Activated gamma-delta T cell (primary cell): ENCODE measurements around the gene GADD45A.

Experiments used
- DNase-seq: peaks from one replicate; lab custom pipeline; 2025; lab: John Stamatoyannopoulos, UW

The GADD45A gene

DNA sequence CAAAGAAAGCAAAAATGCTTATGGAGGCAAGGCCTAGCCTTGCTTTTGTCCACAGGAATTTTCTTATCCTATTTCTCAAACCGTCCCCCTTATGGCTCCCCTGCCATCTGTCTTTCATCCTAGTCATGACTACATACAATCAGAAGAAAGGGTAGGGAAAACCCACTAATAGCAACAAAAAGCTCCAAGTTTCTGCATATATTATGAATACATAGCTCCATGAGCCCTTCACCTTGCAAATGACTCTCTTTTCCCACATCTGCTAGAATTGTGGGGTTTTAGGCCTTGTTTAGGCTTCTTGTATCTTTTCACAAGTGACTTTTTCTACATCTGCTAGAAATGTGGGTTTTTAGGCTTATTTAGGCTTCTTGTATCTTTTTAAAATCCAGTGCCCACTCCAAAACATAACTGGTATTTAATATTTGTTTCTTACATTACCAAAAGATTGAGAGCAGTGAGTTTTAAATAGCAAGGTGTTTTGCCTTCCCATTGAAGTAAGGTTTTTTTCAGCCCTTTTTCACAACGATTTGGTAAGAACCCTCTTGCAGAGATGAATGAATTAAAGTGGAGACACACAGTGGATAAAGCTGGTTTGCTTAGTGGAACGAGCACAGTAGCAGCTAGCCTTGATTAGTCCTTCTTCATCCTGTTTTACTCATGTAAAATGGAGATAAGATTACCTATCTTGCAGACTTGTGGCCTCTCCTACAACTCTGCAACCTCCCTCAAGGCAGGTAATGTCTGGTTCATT is 4.4 kb downstream of the GADD45A start:
- DNase-seq: no peak

GRCh38 chr1:67690018-67690363 is 5.0 kb downstream of the GADD45A start:
- no peak for DNase-seq

DNA sequence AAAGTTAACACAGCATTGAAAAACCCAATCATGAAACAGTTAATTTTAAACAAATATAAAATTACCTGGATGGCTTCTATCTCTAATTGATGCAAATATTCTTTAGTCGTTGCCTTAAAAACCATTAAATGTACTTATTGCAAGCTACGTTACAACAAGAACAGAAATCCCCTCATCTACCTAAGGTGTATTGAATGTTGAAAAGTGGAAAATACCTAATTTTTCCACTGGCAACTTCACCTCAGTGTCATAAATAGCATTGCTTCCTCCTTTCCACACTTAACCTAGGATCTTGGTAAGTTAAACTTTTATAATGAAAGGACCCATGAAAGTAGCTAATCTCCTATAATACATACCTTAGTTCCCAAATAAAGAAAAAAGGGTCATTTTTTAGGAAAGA is 5.4 kb downstream of the GADD45A start:
- DNase-seq: no peak

DNA sequence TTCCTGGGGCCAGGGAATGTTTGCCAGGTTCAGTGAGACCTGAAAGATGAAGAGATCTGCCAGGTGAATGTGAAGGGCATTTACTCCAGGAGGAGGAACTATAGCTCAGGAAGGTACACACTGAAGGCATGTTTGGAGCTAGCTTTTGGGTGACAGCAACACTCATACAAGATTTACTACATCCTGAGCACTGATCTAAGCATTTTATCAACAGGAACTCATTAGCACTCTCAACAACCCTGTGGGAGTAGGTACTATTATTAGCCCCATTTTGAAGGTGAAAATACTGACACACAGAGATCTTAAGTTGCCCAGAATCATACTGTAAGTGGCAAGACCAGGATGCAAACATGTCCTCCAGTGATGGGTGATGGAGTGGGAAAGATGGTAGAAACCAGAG is 6.7 kb downstream of the GADD45A start:
- no peak for DNase-seq

DNA sequence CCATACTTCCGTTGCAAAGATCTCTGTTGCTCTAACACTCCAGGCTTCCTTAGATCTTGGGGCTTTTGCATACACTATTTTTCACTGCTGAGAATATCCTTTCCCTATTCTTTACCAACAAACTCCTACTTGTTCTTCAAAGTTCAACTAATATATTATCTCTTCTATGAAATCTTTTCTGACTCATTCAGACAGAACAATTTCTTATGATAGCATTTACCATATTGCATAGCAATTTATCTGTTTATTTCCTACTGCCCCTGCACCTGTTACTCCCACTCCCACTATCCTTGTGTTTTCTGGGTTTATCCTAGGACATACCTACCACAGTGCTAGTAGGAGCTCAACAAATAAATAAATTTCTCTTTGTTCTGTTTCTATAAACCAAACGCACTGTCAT is 11.0 kb downstream of the GADD45A start:
- no peak for DNase-seq

- no peak for DNase-seq
Measured at GRCh38 chr1:67696708-67697107, 11.7 kb downstream of the GADD45A start.

GRCh38 chr1:67700220-67700619 is 15.2 kb downstream of the GADD45A start:
- no peak for DNase-seq

DNA sequence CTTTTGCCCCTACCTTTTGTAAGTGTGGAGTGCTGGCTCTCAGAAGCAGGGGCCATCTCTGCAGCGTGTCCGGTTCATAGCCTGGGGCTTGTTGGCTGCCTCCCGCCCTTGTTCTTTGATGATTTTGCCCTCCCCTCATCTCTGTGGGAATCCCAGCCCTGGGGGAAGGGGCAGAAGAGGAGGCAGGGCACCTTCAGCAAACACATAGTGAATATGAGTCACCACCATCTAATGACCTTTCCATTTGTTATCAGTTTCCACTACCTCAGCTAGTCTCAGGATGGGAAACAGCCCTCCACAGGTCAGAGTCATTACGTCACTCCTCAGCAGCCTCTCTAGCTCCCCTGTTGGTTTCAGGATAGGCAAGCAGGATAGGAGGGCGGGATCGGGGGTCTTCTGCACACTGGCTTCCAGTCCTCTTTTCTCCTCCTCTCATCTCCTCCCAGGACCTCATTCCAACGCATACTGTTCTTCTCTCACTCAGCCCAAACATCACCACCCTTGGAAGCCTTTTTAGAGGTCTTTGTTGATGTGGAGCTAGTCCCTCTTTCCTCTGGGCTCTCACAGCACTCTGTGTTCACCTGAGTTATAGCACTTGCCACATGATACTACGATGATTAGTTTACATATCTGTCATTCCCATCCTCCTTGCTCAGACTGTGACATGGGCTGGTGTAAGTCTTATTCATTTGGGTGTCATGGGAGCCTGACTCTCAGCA is 15.8 kb downstream of the GADD45A start:
- DNase-seq: no peak

DNA sequence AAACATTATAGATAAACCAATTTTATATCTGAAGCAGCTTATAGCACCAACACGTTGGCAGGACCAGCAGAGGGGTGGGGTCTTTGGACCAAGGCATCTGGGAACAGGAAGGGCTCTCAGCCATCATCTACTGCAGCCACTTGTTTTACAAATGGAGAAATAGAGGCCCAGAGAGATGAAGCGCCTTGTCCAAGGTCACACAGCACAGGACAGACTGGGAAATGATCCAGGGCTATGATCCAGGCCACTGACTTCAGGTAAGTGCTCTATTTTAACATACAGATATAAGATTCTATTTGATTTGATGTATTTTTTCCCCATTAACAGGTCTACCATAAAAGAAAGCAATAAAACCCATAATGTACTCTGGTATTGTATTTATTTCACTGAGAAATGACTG is 16.9 kb downstream of the GADD45A start:
- no peak for DNase-seq

DNA sequence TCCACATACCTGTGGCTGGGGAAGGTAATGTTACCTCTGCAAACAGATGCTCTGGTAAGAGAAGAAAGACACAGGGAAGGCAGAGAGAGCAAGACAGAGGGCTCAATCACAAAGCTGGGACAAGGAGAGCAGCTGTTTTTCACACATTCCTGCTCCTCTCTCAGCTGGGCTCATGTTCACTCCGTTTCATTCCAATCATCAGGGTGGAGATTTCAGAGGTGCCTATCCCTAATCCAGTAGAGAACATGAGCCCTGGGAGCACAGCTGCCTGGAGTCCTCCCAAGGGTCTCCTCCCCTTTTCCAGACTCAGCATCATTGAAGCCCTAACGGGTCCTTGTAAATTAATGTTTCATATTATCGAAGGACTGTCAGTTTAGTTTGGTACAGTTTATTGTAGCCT is 19.4 kb downstream of the GADD45A start:
- no peak for DNase-seq

DNA sequence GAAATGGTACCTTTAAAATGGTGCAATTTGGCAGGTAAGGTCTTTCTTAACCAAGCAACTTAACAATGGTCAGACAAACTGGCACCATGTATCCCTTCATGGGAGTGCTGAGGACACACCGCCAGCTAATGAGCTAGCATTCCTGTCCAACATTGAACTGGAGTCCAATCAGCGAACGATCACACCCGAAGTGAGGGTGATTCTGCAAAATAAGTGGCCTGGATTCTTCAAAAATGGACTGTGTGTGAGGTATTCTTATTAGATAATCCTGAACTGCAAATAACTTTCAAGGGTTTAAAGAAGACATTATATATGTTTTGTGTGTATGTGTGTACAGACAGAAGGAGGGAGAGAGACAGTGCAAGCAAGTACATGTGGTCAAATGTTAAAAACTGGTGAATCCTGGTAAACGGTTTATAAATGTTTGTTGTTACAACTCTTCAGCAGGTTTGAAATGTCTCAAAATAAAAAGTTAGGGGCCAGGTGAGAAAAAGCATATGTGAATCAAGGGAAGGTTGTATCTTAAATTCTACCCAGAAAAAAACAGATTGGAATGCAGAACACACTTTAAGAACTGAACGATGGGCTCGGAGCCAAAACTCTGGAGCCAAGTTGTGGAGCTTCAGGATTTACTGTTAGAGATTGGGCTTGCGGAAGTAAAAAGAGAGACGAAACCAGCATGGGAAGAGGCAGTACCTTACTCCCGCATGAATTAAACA is 20.9 kb downstream of the GADD45A start:
- no peak for DNase-seq

GRCh38 chr1:67708606-67709005 is 23.6 kb downstream of the GADD45A start:
- no peak for DNase-seq

DNA sequence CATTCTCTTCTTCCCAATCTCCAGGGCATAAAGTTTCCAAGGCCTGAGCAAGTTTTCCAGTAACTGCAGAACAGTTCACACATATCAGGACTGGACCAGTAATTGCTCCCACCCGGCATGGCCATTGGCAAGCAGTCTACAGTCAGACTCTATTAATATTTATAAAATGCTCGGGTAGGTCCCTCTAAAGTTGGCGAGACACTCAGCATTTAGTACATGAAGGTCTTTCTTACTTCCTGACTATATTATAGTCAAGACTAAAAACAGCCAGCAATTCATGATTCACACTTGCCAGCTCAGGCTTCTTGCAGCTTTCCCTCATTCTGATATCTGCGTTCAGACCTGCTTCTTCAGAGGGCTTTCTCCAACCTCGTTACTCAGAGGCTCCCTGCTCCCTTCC is 25.4 kb downstream of the GADD45A start:
- DNase-seq: no peak

DNA sequence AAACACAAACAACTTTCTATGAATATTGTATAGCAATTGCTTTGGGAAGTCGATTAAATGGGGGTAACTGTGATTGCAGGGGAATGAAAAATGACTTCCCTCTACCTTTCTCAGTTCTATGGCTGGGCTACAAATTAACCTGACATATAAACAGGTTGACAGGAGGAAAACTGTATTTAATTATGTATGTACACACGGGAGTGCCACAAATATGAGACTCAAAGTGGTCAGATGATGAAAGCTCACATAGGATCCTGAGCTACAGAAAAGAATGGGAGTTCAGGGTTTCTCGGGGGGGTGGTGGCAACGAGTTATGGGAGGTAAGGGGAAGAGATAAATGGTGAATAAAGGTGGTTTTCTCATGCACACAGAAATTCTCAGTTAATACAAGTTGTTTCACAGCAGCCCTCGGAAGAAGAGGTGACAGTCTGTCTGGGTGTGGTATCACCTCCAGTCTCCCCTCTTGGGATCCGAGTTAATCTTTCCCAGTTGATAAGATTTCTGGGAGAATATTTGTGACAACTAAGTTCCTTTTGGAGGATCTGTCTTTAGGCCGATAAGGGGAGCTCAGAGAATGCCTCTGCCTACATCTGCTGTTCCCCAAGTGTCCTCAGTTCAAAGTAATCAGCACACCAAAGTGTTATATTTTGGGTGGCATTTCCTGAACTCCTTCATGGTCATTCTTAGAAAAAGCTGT is 26.3 kb downstream of the GADD45A start:
- no peak for DNase-seq

DNA sequence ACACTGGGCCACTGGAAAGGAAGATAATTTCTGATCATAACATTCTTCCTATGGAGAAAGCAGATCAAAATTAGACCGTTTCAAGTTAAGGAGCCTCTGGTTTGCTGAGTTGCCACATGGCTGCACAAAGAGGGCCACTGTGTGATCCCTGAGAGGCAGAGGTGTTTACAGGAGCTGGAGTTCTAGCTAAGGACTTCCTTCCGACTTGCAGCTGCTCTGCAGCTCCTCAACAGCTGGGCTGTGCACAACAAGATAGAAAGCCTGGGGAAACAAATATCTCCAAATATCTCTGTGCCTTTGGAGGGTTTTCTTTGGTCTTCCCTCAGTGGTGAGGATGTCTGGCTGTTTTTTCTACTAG is 26.8 kb downstream of the GADD45A start:
- DNase-seq: no peak

- no peak for DNase-seq
Measured at GRCh38 chr1:67713057-67713846, 28.3 kb downstream of the GADD45A start.

GRCh38 chr1:67715819-67716218 is 30.8 kb downstream of the GADD45A start:
- no peak for DNase-seq

- no peak for DNase-seq
Measured at GRCh38 chr1:67716800-67717199, 31.8 kb downstream of the GADD45A start.

DNA sequence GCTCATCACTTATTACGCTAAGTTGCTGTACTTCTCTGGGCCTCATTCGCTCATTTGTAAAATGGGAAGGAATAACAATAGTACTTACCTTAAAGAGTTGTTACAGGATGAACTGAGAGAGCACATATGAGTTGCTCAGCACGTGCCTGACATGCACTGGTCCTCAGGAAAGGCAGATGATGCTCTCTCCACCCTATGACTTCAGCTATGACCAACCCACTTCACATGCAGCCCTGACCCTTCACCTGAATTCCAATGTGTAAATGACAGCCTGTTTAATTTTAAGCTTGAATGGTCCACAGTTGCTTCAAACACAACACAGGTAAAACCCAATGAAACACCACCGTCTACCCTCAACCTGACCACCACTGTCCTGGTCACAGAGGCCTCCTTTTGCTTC is 32.9 kb downstream of the GADD45A start:
- no peak for DNase-seq

- no peak for DNase-seq
Measured at GRCh38 chr1:67719329-67720196, 34.6 kb downstream of the GADD45A start.

DNA sequence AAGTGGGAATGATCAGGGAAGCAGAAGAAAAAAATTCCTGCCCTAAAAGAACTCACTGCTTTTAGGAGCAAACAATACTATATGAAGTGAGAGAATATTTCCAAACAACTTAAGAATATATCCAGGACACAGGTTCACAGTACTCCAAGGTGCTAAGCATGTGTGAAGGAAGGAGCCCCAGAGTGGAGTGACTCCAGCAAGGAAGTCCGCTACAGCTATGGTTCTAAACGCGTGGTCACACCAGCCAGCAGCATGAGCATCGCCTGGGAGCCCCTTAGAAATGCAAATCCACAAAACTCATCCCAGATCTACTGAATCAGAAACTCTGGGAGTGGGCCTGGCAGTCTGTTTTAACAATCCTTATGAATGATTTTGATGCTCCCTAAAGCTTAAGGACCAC is 36.1 kb downstream of the GADD45A start:
- no peak for DNase-seq
